IPS DF 6.9 (cell line): ENCODE results near the gene GRID1.

Source experiments
- DNase-seq: peaks from one replicate; pipeline ENCODE4 v3.0.0-alpha.2; 2013; ENCODE audit warnings: low read depth, low spot score
- H3K27ac ChIP-seq: one replicate; pipeline ENCODE4 v1.5.1; 2013; ENCODE audit warnings: low read length, control low read depth
- H3K27me3 ChIP-seq: 2 replicates; pipeline ENCODE4 v1.6.1; 2013; ENCODE audit warnings: mild to moderate bottlenecking, low read length; ENCODE audit not compliant: control insufficient read depth, insufficient read depth
- H3K36me3 ChIP-seq: 2 replicates; pipeline ENCODE4 v1.6.1; 2013; ENCODE audit warnings: low read length; ENCODE audit not compliant: control insufficient read depth, insufficient read depth
- H3K4me1 ChIP-seq: 2 replicates; pipeline ENCODE4 v1.6.1; 2013; ENCODE audit warnings: low read length; ENCODE audit not compliant: control insufficient read depth, insufficient read depth
- H3K4me3 ChIP-seq: 2 replicates; pipeline ENCODE4 v1.5.1; 2013; ENCODE audit warnings: mild to moderate bottlenecking, low read length
- H3K9me3 ChIP-seq: 2 replicates; pipeline ENCODE4 v1.6.1; 2013; ENCODE audit warnings: low read length, inconsistent platforms; ENCODE audit not compliant: control insufficient read depth, insufficient read depth
- WGBS: extraction: QIAGEN DNeasy Blood & Tissue Kit; methylation state at CpG from one replicate; pipeline ENCODE4 v1.1.7; 2013; ENCODE audit warnings: mixed read lengths, missing lambda C conversion rate; ENCODE audit not compliant: insufficient read length, insufficient coverage; 5-methylcytosine and 5-hydroxymethylcytosine counted together

The GRID1 gene

DNA sequence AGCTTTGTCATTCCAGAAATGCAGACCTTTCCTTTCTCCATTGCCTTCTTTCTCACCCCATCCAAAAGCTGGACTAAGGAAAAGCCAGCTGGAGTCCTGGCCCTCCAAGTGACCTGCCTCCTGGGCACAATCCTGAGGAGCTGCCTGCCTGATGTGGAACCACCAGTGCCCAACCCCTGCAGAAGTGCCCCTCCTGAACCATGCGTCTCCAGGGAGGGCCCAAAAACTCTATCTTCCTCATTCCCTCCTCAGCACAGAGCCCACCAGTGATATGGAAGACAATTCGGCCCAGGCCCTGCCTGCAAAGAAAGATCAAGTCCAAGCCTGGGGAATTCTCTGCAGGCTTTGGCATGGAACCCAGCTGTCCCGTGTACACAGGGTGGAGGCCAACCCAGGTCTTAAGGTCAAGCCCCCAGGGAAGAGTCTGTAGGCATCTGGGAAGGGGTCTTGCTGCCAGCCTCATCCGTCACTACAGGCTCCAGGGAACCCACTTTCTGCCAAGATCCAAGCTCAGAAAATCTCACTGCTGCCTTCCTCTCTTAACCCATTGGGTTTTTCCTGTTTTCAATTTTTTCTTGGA is 3.5 kb upstream of the GRID1 start:
- no peaks in the 10 kb centered on the region for H3K36me3 ChIP-seq
- no peak overlapping the region for H3K27ac ChIP-seq
- WGBS, result no CpG with 5 or more reads among the region's 4 CpGs
- no peak overlapping the region for H3K4me3 ChIP-seq
- H3K9me3 ChIP-seq, result no peaks in the 10 kb centered on the region
- DNase-seq, result no peak
- H3K27me3 ChIP-seq, result peaks cover 42% of the 10 kb centered on the region
- peaks cover 3% of the 10 kb centered on the region; the same call in 1 of the 2 replicates for H3K4me1 ChIP-seq

DNA sequence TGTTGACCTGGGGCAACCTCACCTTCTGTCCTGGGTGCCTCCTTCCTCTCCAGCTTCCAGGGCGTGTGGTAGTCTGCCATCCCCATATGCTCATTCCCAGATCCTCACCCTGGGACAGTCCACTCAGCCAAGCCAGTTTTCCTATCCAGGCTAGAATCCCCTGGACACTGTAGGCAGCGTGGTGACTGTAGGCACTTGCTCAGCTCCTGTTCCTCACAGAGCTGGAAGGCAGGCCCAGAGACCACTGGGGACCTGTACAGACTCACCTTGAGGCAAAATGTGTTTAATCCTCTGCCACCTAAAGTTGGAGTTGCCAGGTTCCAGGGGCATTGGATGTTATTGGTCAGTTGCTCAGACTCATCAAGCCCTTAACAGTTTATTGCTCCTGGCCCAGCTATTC is 2.4 kb upstream of the GRID1 start:
- H3K36me3 ChIP-seq, result no peaks in the 10 kb centered on the region
- H3K27me3 ChIP-seq, result peaks cover 53% of the 10 kb centered on the region
- no CpG with 5 or more reads among the region's 2 CpGs for WGBS
- no peak overlapping the region for H3K27ac ChIP-seq
- peaks cover 6% of the 10 kb centered on the region for H3K4me1 ChIP-seq
- no peak for DNase-seq
- H3K9me3 ChIP-seq, result no peaks in the 10 kb centered on the region
- H3K4me3 ChIP-seq, result no peak overlapping the region

DNA sequence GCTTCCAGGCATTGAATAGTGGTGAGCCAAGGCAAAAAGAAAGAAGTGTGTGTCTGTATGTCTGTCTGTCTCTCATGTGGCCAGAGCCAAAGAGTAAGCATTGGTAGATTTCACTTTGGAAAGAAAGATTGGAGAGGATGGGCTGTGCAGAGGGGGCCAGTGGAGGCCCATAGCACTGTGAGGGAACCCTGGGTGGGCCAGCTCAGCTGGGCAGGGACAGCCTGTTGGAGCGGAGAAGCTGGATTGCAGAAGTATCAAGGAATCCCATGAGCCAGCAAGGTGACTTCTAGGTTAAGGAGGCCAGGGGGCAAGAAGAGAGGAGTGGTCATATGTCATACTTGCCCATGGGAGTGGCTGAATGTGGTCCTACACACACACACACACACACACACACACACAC is 1.5 kb upstream of the GRID1 start:
- no peaks in the 10 kb centered on the region for H3K9me3 ChIP-seq
- no peak overlapping the region for H3K27ac ChIP-seq
- WGBS, result no CpG with 5 or more reads among the region's 1 CpG
- H3K27me3 ChIP-seq, result peaks cover 61% of the 10 kb centered on the region
- no peaks in the 10 kb centered on the region for H3K36me3 ChIP-seq
- H3K4me1 ChIP-seq, result peaks cover 10% of the 10 kb centered on the region
- H3K4me3 ChIP-seq, result no peak overlapping the region
- DNase-seq, result no peak

GRCh38 chr10:86367152-86367951 is 757 bp upstream of the GRID1 start:
- no peak for DNase-seq
- no peak overlapping the region for H3K27ac ChIP-seq
- H3K4me1 ChIP-seq, result peaks cover 10% of the 10 kb centered on the region
- H3K36me3 ChIP-seq, result no peaks in the 10 kb centered on the region
- H3K9me3 ChIP-seq, result no peaks in the 10 kb centered on the region
- peaks cover 67% of the 10 kb centered on the region for H3K27me3 ChIP-seq
- no CpG with 5 or more reads among the region's 62 CpGs for WGBS
- H3K4me3 ChIP-seq, result peak overlapping the region; percentile 48; the same call in 1 of the 2 replicates

- H3K27ac ChIP-seq, result no peak overlapping the region
- H3K4me1 ChIP-seq, result peaks cover 10% of the 10 kb centered on the region
- DNase-seq, result no peak
- H3K9me3 ChIP-seq, result no peaks in the 10 kb centered on the region
- WGBS, result no CpG with 5 or more reads among the region's 38 CpGs
- peak overlapping the region; percentile 48; the same call in 1 of the 2 replicates for H3K4me3 ChIP-seq
- H3K27me3 ChIP-seq, result peaks cover 73% of the 10 kb centered on the region
- no peaks in the 10 kb centered on the region for H3K36me3 ChIP-seq
Measured at GRCh38 chr10:86366902-86367151, 232 bp upstream of the GRID1 start.

- Histone ChIP-seq H3K4me3 (peak overlapping the region; percentile 22; the same call in 1 of the 2 replicates), H3K27me3 (peaks cover 74% of the 10 kb centered on the region)
Measured at GRCh38 chr10:86365346-86366032, 1.1 kb downstream of the GRID1 start.

GRCh38 chr10:86364491-86365345 is 1.9 kb downstream of the GRID1 start:
- Histone ChIP-seq H3K36me3 (no peaks in the 10 kb centered on the region), H3K4me3 (no peak overlapping the region), H3K9me3 (no peaks in the 10 kb centered on the region), H3K4me1 (peaks cover 10% of the 10 kb centered on the region), H3K27me3 (peaks cover 68% of the 10 kb centered on the region), H3K27ac (no peak overlapping the region)
- no CpG with 5 or more reads among the region's 46 CpGs for WGBS
- no peak for DNase-seq

More at GRCh38 chr10:86365346-86366032, 1.1 kb downstream of the GRID1 start:
- DNase-seq, result no peak
- no CpG with 5 or more reads among the region's 47 CpGs for WGBS
- Histone ChIP-seq H3K27ac (no peak overlapping the region), H3K4me1 (peaks cover 10% of the 10 kb centered on the region), H3K9me3 (no peaks in the 10 kb centered on the region), H3K36me3 (no peaks in the 10 kb centered on the region)

GRCh38 chr10:86363833-86364490 is 2.6 kb downstream of the GRID1 start:
- no peak overlapping the region for H3K27ac ChIP-seq
- WGBS, result no CpG with 5 or more reads among the region's 29 CpGs
- peaks cover 63% of the 10 kb centered on the region for H3K27me3 ChIP-seq
- H3K4me3 ChIP-seq, result peak overlapping the region; percentile 43; the same call in 1 of the 2 replicates
- H3K36me3 ChIP-seq, result no peaks in the 10 kb centered on the region
- H3K4me1 ChIP-seq, result peaks cover 10% of the 10 kb centered on the region
- DNase-seq, result no peak
- no peaks in the 10 kb centered on the region for H3K9me3 ChIP-seq

DNA sequence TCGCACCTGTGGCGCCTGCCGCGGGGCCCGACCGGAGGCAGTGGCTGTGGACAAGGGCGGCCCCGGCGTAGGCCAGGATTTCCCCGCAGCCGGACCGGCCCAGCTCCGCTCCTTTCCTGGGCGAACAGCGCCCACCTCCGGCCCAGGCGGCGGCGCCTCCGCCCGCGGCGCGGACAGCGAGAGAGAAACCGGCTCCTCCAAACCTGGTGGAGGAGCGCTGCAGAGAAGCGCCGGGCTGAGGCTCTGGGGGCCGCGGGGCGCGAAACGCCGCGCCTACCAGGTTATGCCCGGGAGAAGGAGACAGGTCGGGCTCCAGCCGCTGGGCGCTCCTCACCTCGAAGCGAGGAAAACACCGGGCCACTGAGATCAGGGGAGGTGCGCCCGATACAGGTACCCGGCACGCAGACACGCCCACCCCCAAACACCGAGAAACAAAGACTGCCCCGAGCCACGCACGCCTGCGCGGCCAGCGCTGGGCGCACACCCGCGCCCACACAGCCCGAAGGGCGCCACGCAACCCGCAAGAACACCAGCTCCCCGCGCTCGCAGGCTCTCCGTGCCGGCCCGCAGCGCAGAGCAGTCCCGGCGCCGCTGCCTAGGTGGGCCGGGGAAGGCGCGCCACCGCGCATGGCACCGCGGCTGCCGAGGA is 3.3 kb downstream of the GRID1 start:
- Histone ChIP-seq H3K36me3 (no peaks in the 10 kb centered on the region), H3K27ac (no peak overlapping the region), H3K4me3 (peak overlapping the region; percentile 43; the same call in 1 of the 2 replicates), H3K9me3 (no peaks in the 10 kb centered on the region), H3K4me1 (peaks cover 10% of the 10 kb centered on the region), H3K27me3 (peaks cover 56% of the 10 kb centered on the region)
- no CpG with 5 or more reads among the region's 80 CpGs for WGBS
- no peak for DNase-seq
